IMR-90 (cell line): ENCODE measurements around the gene SIGLEC9. TPM values are rescaled to one million over a fixed set of nuclear protein-coding genes. Genes with fewer than 3 reads are reported as not detected.

Experiments
- ATAC-seq: fragments of 200-7000 bp; cut with Tn5 transposase; 2 replicates; pipeline ENCODE4 v1.9.1; 2020; ENCODE audit warnings: low read depth, mild to moderate bottlenecking, moderate library complexity
- Bru-seq: library from RNA; stranded (reverse); fragments of 400-500 nt; gene quantifications from one replicate; lab custom pipeline; 2021; lab: Mats Ljungman, UMichigan
- BruChase-seq, 2 experiments: library from RNA; stranded (reverse); fragments of 400-500 nt; gene quantifications; one replicate each; lab custom pipeline; 2021; lab: Mats Ljungman, UMichigan
- BruUV-seq: library from RNA; stranded (reverse); fragments of 400-500 nt; replicated peaks from 2 replicates; lab custom pipeline; 2021; lab: Mats Ljungman, UMichigan
- CTCF ChIA-PET: fragments of 300-600 bp; formaldehyde crosslinking; extraction: SDS; loops from one replicate; lab custom pipeline; 2021; ENCODE audit warnings: antibody characterized with exemption; lab: Yijun Ruan, JAX
- POLR2A ChIA-PET: fragments of 300-600 bp; sonication (Branson Sonifier 250); formaldehyde crosslinking; loops from one replicate; lab custom pipeline; 2022; ENCODE audit warnings: antibody characterized with exemption; ENCODE audit not compliant: unreplicated experiment; lab: Charles Lee
- DNase-seq: peaks from one replicate; pipeline ENCODE4 v3.0.0; 2013
- H2AFZ ChIP-seq: replicated peaks from 2 replicates; pipeline ENCODE3; 2013; ENCODE audit warnings: low read length, mild to moderate bottlenecking; ENCODE audit not compliant: poor library complexity
- H2AK5ac ChIP-seq: 2 replicates; pipeline ENCODE4 v1.6.1; 2013; ENCODE audit warnings: low read depth, low read length, inconsistent platforms
- H2AK9ac ChIP-seq: replicated peaks from 2 replicates; pipeline ENCODE3; 2013; ENCODE audit warnings: mild to moderate bottlenecking, low read depth, low read length, moderate library complexity; ENCODE audit not compliant: poor library complexity
- H2BK120ac ChIP-seq: 2 replicates; pipeline ENCODE4 v1.6.1; 2013; ENCODE audit warnings: low read depth, low read length, inconsistent platforms
- H2BK15ac ChIP-seq: 3 replicates; pipeline ENCODE4 v1.6.1; 2013; ENCODE audit warnings: low read depth, low read length, inconsistent platforms
- H2BK20ac ChIP-seq: 2 replicates; pipeline ENCODE4 v1.6.1; 2013; ENCODE audit warnings: low read depth, mild to moderate bottlenecking, inconsistent platforms, low read length, moderate library complexity
- H2BK5ac ChIP-seq: 2 replicates; pipeline ENCODE4 v1.6.1; 2013; ENCODE audit warnings: mild to moderate bottlenecking, low read depth, low read length, inconsistent platforms; ENCODE audit not compliant: poor library complexity, severe bottlenecking
- H3K14ac ChIP-seq: replicated peaks from 2 replicates; pipeline ENCODE4 v1.6.1; 2013; ENCODE audit warnings: low read depth, low read length, inconsistent platforms
- H3K18ac ChIP-seq: 2 replicates; pipeline ENCODE4 v1.6.1; 2013; ENCODE audit warnings: low read depth, low read length, control low read depth
- H3K23ac ChIP-seq: 2 replicates; pipeline ENCODE4 v1.6.1; 2013; ENCODE audit warnings: low read depth, low read length, inconsistent platforms
- H3K27ac ChIP-seq: 2 replicates; pipeline ENCODE4 v1.5.1; 2013; ENCODE audit warnings: mild to moderate bottlenecking, control low read depth, low read length; ENCODE audit not compliant: insufficient read depth
- H3K27me3 ChIP-seq: 2 replicates; pipeline ENCODE4 v1.6.1; 2013; ENCODE audit warnings: low read length; ENCODE audit not compliant: control insufficient read depth, insufficient read depth
- H3K36me3 ChIP-seq: 2 replicates; pipeline ENCODE4 v1.6.1; 2013; ENCODE audit warnings: low read length, mixed read lengths; ENCODE audit not compliant: control insufficient read depth, insufficient read depth
- H3K4ac ChIP-seq: 2 replicates; pipeline ENCODE4 v1.6.1; 2013; ENCODE audit warnings: low read depth, low read length, inconsistent platforms
- H3K4me1 ChIP-seq: 2 replicates; pipeline ENCODE4 v1.6.1; 2013; ENCODE audit warnings: low read length, mixed read lengths; ENCODE audit not compliant: control insufficient read depth, insufficient read depth
- H3K4me2 ChIP-seq: 2 replicates; pipeline ENCODE4 v1.6.1; 2013; ENCODE audit warnings: low read depth, mild to moderate bottlenecking, control low read depth, low read length, moderate library complexity
- H3K4me3 ChIP-seq: 2 replicates; pipeline ENCODE4 v1.5.1; 2013; ENCODE audit warnings: low read depth, mild to moderate bottlenecking, control low read depth, low read length, moderate library complexity; ENCODE audit not compliant: insufficient read depth
- H3K56ac ChIP-seq: 2 replicates; pipeline ENCODE4 v1.6.1; 2013; ENCODE audit warnings: low read length, inconsistent platforms; ENCODE audit not compliant: insufficient read depth; ENCODE audit errors: extremely low read depth
- H3K79me1 ChIP-seq, 2 experiments: 2 replicates each; pipeline ENCODE4 v1.6.1; 2013; ENCODE audit warnings: low read length in 2 of 2, inconsistent platforms in 1 of 2, low read depth in 1 of 2
- H3K9ac ChIP-seq: 2 replicates; pipeline ENCODE4 v1.6.1; 2013; ENCODE audit warnings: low read depth, low read length, control low read depth
- H3K9me1 ChIP-seq: 2 replicates; pipeline ENCODE4 v1.6.1; 2013; ENCODE audit warnings: low read length, inconsistent platforms; ENCODE audit not compliant: insufficient read depth
- H3K9me3 ChIP-seq: 2 replicates; pipeline ENCODE4 v1.6.1; 2013; ENCODE audit warnings: low read length; ENCODE audit not compliant: control insufficient read depth, insufficient read depth
- H4K20me1 ChIP-seq: 2 replicates; pipeline ENCODE4 v1.6.1; 2013; ENCODE audit warnings: low read length, inconsistent platforms; ENCODE audit not compliant: insufficient read depth
- H4K5ac ChIP-seq: 2 replicates; pipeline ENCODE4 v1.6.1; 2013; ENCODE audit warnings: mild to moderate bottlenecking, low read depth, low read length, control low read depth
- H4K8ac ChIP-seq, 2 experiments: 2 replicates each; pipeline ENCODE4 v1.6.1; 2013; ENCODE audit warnings: low read depth in 2 of 2, low read length in 2 of 2, control low read depth in 1 of 2, inconsistent platforms in 1 of 2
- H4K91ac ChIP-seq: 2 replicates; pipeline ENCODE4 v1.6.1; 2013; ENCODE audit warnings: low read depth, low read length, inconsistent platforms; ENCODE audit not compliant: insufficient read depth
- MAFK ChIP-seq: IDR thresholded peaks from 2 replicates; pipeline ENCODE4 v1.6.1; 2012; ENCODE audit warnings: low read depth, low read length, improper control_type of control experiment
- RAD21 ChIP-seq: IDR thresholded peaks from 2 replicates; pipeline ENCODE4 v1.6.1; 2012; ENCODE audit warnings: low read length, improper control_type of control experiment
- WGBS, 2 experiments: methylation state at CpG; one replicate each; pipeline versions ENCODE4 v1.1.5 to v1.1.7; 2013; ENCODE audit warnings: missing lambda C conversion rate in 2 of 2; ENCODE audit not compliant: insufficient read length in 1 of 2; ENCODE audit errors: extremely low coverage in 2 of 2; 5-methylcytosine and 5-hydroxymethylcytosine counted together
- dilution Hi-C: fragments of 300-500 bp; cut with HindIII; formaldehyde crosslinking; loops from one replicate; pipeline ENCODE4 v1.14.3; 2018; ENCODE audit warnings: low sequenced_read_pairs; ENCODE audit not compliant: unreplicated experiment
- in situ Hi-C: fragments of 300-500 bp; cut with MboI; formaldehyde crosslinking; loops from 3 replicates; pipeline ENCODE4 v1.14.3; 2019; ENCODE audit warnings: low sequenced_read_pairs, inconsistent platforms, mixed read lengths
- intact Hi-C: fragments of 100-400 bp; cut with micrococcal nuclease; formaldehyde crosslinking; loops from 2 replicates; pipeline ENCODE4 v1.10.0; 2022
- long read RNA-seq: library from polyadenylated mRNA; unstranded; transcript quantifications from one replicate; pipeline ENCODE4 v2.0.0, GENCODE V29; 2021; ENCODE audit not compliant: unreplicated experiment
- polyA plus RNA-seq, 3 experiments: library from polyadenylated mRNA; depleted of rRNA; stranded (reverse); fragments of >200 nt; gene quantifications; 2 replicates each; pipeline ENCODE4 v1.2.3, GENCODE V29; 2012; ENCODE audit warnings: low replicate concordance in 1 of 3
- total RNA-seq: library from RNA; depleted of rRNA; stranded (reverse); fragments of >200 nt; gene quantifications from 2 replicates; pipeline ENCODE4 v1.2.3, GENCODE V29; 2012; rRNA removed
- TF ChIP-seq, protein P1 (sequence below): conservative IDR thresholded peaks from 2 replicates; pipeline ENCODE4 v1.5.1; 2012; ENCODE audit warnings: mild to moderate bottlenecking, low read depth, low read length, improper control_type of control experiment

Gene SIGLEC9
- not detected in 2 replicates for total RNA-seq
- 0.03 TPM in 1 of 2 replicates, not detected in the other for polyA plus RNA-seq (2012; rRNA removed)
- not detected in 2 replicates for polyA plus RNA-seq (2012; cell fraction: cytosol; rRNA removed)
- not detected in 2 replicates for polyA plus RNA-seq (2012; cell fraction: nucleus; rRNA removed; ENCODE audit: low replicate concordance)
- Bru-seq, nascent RNA = not detected
- percentile 6 among the genes with signal in this experiment for BruChase-seq, experiment 1, labeled RNA remaining after a 6-hour chase
- not detected for BruChase-seq, experiment 2, labeled RNA remaining after a 2-hour chase
- long read RNA-seq = 0 reads

GRCh38 chr19:51124729-51125128 is at the start of gene SIGLEC9:
TSS of gene SIGLEC9 (plus strand) at chr19:51124906. CDS start at chr19:51124975, 69 bp downstream.
- H3K56ac ChIP-seq = no peak within 1 kb of the TSS
- intact Hi-C loops (no loop called here), in situ Hi-C loops (no loop called here), dilution Hi-C loops (no loop called here)
- no peaks in the 10 kb centered on the region for H3K36me3 ChIP-seq
- H4K5ac ChIP-seq = no peak within 1 kb of the TSS
- H3K9me3 ChIP-seq = no peaks in the 10 kb centered on the region
- no peaks in the 10 kb centered on the region for H4K20me1 ChIP-seq
- no peak within 1 kb of the TSS for H3K4me2 ChIP-seq
- H3K18ac ChIP-seq = no peak within 1 kb of the TSS
- H3K27ac ChIP-seq = no peak within 1 kb of the TSS
- no peak within 1 kb of the TSS for H2BK15ac ChIP-seq
- H2BK120ac ChIP-seq = no peak within 1 kb of the TSS
- no peak for TF ChIP-seq RAD21
- TF ChIP-seq, protein P1, sequence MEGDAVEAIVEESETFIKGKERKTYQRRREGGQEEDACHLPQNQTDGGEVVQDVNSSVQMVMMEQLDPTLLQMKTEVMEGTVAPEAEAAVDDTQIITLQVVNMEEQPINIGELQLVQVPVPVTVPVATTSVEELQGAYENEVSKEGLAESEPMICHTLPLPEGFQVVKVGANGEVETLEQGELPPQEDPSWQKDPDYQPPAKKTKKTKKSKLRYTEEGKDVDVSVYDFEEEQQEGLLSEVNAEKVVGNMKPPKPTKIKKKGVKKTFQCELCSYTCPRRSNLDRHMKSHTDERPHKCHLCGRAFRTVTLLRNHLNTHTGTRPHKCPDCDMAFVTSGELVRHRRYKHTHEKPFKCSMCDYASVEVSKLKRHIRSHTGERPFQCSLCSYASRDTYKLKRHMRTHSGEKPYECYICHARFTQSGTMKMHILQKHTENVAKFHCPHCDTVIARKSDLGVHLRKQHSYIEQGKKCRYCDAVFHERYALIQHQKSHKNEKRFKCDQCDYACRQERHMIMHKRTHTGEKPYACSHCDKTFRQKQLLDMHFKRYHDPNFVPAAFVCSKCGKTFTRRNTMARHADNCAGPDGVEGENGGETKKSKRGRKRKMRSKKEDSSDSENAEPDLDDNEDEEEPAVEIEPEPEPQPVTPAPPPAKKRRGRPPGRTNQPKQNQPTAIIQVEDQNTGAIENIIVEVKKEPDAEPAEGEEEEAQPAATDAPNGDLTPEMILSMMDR = no peak
- TF ChIP-seq MAFK = peak; percentile 66
- H2AK9ac ChIP-seq = no peak within 1 kb of the TSS
- H2BK20ac ChIP-seq = no peak within 1 kb of the TSS
- ChIA-PET POLR2A (no interaction called here), CTCF (no interaction called here)
- H3K9ac ChIP-seq = no peak within 1 kb of the TSS
- DNase-seq (no peak), ATAC-seq (no peak)
- H3K79me1 ChIP-seq = no peaks in the 10 kb centered on the region
- peaks cover 4% of the 10 kb centered on the region; the same call in 1 of the 2 replicates for H3K9me1 ChIP-seq
- WGBS, 2 experiments = no CpG with 5 or more reads among the region's 14 CpGs
- H3K4me3 ChIP-seq = no peak within 1 kb of the TSS
- H4K8ac ChIP-seq = no peak within 1 kb of the TSS
- no peaks in the 10 kb centered on the region for H3K27me3 ChIP-seq
- 0 out of 2 replicates have a peak, but pooled peaks cover 2% of the 10 kb centered on the region for H3K4me1 ChIP-seq
- H4K91ac ChIP-seq = no peak within 1 kb of the TSS
- H3K4ac ChIP-seq = no peak within 1 kb of the TSS
- BruUV-seq = no TSS peak
- no peak within 1 kb of the TSS for H2AK5ac ChIP-seq
- no peak within 1 kb of the TSS for H2BK5ac ChIP-seq
- no peak within 1 kb of the TSS for H3K14ac ChIP-seq
- H2AFZ ChIP-seq = peak within 1 kb of the TSS; percentile 41
- no peak within 1 kb of the TSS for H3K23ac ChIP-seq
